Right lobe of liver (tissue), 6 donors: Measurements from ENCODE around the gene KAT6B. TPM values are rescaled to one million over a fixed set of nuclear protein-coding genes. Genes with fewer than 3 reads are reported as not detected.

ENCODE experiments used
- ATAC-seq, 4 donors: fragments of 200-7000 bp; cut with Tn5 transposase; one replicate each; pipeline ENCODE4 v1.9.1; 2020; ENCODE audit warnings: mild to moderate bottlenecking in 4 of 4, moderate library complexity in 4 of 4
- DNase-seq, 3 donors: peaks; one replicate each; pipeline ENCODE4 v3.0.0-alpha.2; 2020
- H3K27ac ChIP-seq, 3 donors: fragments of 200-600 bp; one replicate each; pipeline ENCODE4 v1.8.0; 2022
- H3K27me3 ChIP-seq, 2 donors: fragments of 200-600 bp; one replicate each; pipeline ENCODE4 v1.8.0; 2022
- H3K36me3 ChIP-seq, 4 donors: fragments of 200-600 bp; sonication (generic) in 1 of 4; one replicate each; pipeline versions ENCODE4 v1.5.1 to v1.8.0; 2017 to 2022; ENCODE audit warnings: control low read depth in 1 of 4
- H3K4me1 ChIP-seq, 4 donors: fragments of 200-600 bp; sonication (generic) in 1 of 4; one replicate each; pipeline versions ENCODE4 v1.5.1 to v1.8.0; 2017 to 2022; ENCODE audit warnings: control low read depth in 1 of 4
- H3K4me3 ChIP-seq, 3 donors: fragments of 200-600 bp; one replicate each; pipeline ENCODE4 v1.8.0; 2022
- H3K9me3 ChIP-seq, 4 donors: fragments of 200-600 bp; sonication (generic) in 1 of 4; one replicate each; pipeline versions ENCODE4 v1.5.1 to v1.8.0; 2017 to 2022; ENCODE audit warnings: control low read depth in 1 of 4
- CTCF ChIP-seq, 4 donors: fragments of 200-600 bp in 3 of 4; fragments of 450-650 bp in 1 of 4; IDR thresholded peaks; one replicate each; pipeline versions ENCODE4 v1.5.1 to v1.8.0; 2016 to 2022; ENCODE audit warnings: antibody characterized with exemption in 4 of 4, mild to moderate bottlenecking in 2 of 4
- POLR2A ChIP-seq: fragments of 450-650 bp; IDR thresholded peaks from one replicate; pipeline ENCODE4 v1.6.1; 2017; ENCODE audit warnings: antibody characterized with exemption, mild to moderate bottlenecking
- WGBS: methylation state at CpG from one replicate; pipeline ENCODE4 v1.1.6; 2018; ENCODE audit warnings: low coverage, low lambda C conversion rate; ENCODE audit not compliant: insufficient coverage; ENCODE audit errors: missing lambda C conversion rate; 5-methylcytosine and 5-hydroxymethylcytosine counted together
- intact Hi-C, 2 donors: fragments of 100-400 bp; cut with DNase I; formaldehyde crosslinking; loops; one replicate each; pipeline versions ENCODE4 v1.11.2 to v1.14.1; 2022
- total RNA-seq, 6 experiments: library from RNA; depleted of rRNA in 2 of 6; stranded (reverse); fragments of >200 nt in 2 of 6; fragmentation: NEBNext Ultra II Directional in 3 of 6; extraction: Animal tissue kit (Norgen Biotek cat#: 25700) in 3 of 6; gene quantifications; one replicate each; pipeline versions ENCODE4 v1.1.0 to v1.2.4, GENCODE V29; 2016 to 2023
- donor health status: DM: no; HTN: yes; CAD: no.
- donor health status: DM: no; HTN: no; CAD: no.
- donor health status: DM: no; HTN: no; CAD: no.
- donor health status: DM: no; HTN: yes; CAD: no.
- donor health status: DM: no; HTN: yes; CAD: no.

Gene KAT6B
- total RNA-seq, 6 experiments from 2014 or later = 9.2 to 17.1 (median 10.3) TPM

DNA sequence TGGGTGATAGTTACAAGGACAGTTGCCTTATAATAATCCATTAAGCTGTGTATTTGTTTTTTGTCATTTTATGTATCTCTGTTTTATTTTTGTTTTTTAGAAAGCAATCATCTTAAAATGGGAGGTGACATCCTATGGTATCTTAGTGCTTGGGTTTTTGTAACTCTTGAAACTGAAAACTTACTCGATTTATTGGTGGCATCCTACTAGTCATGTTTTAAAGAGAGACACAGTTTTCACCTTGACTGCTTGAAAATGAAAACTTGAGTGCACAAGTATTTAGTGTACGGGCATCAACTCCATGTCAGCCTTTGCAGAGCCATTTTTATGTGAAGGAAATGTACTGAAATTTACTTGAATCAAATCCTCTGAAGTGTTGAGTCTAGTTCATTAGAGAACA lies 181.2 kb downstream of the KAT6B start:
- H3K27ac ChIP-seq = no peak overlapping the region
- no peaks in the 10 kb centered on the region for H3K27me3 ChIP-seq
- 62% methylated on average over 2 of the region's 2 CpGs for WGBS
- no peaks in the 10 kb centered on the region for H3K9me3 ChIP-seq
- no peak overlapping the region for H3K4me3 ChIP-seq
- no peaks in the 10 kb centered on the region for H3K4me1 ChIP-seq
- TF ChIP-seq POLR2A = no peak
- no peak for TF ChIP-seq CTCF (IDR thresholded peaks at IDR 0.05)
- intact Hi-C loops = no loop called here
- H3K36me3 ChIP-seq = no peaks in the 10 kb centered on the region
- DNase-seq (no peak), ATAC-seq (no peak)

GRCh38 chr10:75008952-75009351 lies 182.6 kb downstream of the KAT6B start:
- 68% methylated on average over 1 of the region's 1 CpG for WGBS
- ATAC-seq = no peak
- no peaks in the 10 kb centered on the region for H3K27me3 ChIP-seq
- intact Hi-C loops = no loop called here
- H3K27ac ChIP-seq = no peak overlapping the region
- no peak for TF ChIP-seq CTCF (IDR thresholded peaks at IDR 0.05)
- no peak for TF ChIP-seq POLR2A
- DNase-seq = no peak
- no peaks in the 10 kb centered on the region for H3K36me3 ChIP-seq
- H3K4me1 ChIP-seq = peaks cover 0 to 5% (median 0%) of the 10 kb centered on the region in 4 donors
- no peak overlapping the region for H3K4me3 ChIP-seq
- H3K9me3 ChIP-seq = no peaks in the 10 kb centered on the region

DNA sequence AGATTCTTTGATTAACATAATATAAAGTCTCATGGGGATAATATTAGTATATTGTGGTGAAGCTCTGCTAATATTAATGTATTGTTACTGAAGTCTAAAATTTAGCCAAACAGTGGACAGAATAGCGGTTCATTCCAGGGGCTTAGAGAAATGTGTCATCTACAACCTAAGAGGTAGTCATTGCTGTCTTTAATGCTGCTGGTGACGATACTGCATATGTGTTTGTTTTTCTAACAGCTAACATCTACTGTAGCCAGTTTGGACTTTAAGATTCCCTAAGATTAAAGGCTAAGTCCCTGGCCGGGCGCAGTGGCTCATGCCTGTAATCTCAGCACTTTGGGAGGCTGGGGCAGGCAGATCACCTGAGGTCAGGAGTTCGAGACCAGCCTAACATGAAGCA lies 183.0 kb downstream of the KAT6B start:
- intact Hi-C loops = no loop called here
- Histone ChIP-seq H3K4me3 (no peak overlapping the region), H3K27me3 (no peaks in the 10 kb centered on the region), H3K27ac (no peak overlapping the region), H3K4me1 (peaks cover 0 to 8% (median 0%) of the 10 kb centered on the region in 4 donors), H3K36me3 (no peaks in the 10 kb centered on the region), H3K9me3 (no peaks in the 10 kb centered on the region)
- ATAC-seq = no peak
- 98% methylated on average over 5 of the region's 5 CpGs for WGBS
- DNase-seq = no peak
- TF ChIP-seq POLR2A (no peak), CTCF (IDR thresholded peaks at IDR 0.05) (no peak)

GRCh38 chr10:75010373-75010772 lies 184.0 kb downstream of the KAT6B start:
- Histone ChIP-seq H3K4me1 (peaks cover 0 to 8% (median 0%) of the 10 kb centered on the region in 4 donors), H3K36me3 (no peaks in the 10 kb centered on the region), H3K27ac (no peak overlapping the region), H3K4me3 (no peak overlapping the region), H3K9me3 (no peaks in the 10 kb centered on the region), H3K27me3 (no peaks in the 10 kb centered on the region)
- WGBS = 92% methylated on average over 1 of the region's 1 CpG
- TF ChIP-seq CTCF (IDR thresholded peaks at IDR 0.05) (no peak), POLR2A (no peak)
- no peak for DNase-seq
- intact Hi-C loops = no loop called here
- ATAC-seq = no peak

- Histone ChIP-seq H3K4me1 (peaks cover 0 to 8% (median 0%) of the 10 kb centered on the region in 4 donors), H3K27me3 (no peaks in the 10 kb centered on the region), H3K36me3 (no peaks in the 10 kb centered on the region), H3K27ac (no peak overlapping the region), H3K4me3 (no peak overlapping the region), H3K9me3 (no peaks in the 10 kb centered on the region)
- TF ChIP-seq POLR2A = no peak
- no peak for TF ChIP-seq CTCF (IDR thresholded peaks at IDR 0.05)
- ATAC-seq (no peak), DNase-seq (no peak)
- intact Hi-C loops = no loop called here
- 30% methylated on average over 1 of the region's 1 CpG for WGBS
These were observed 184.8 kb downstream of the KAT6B start for GRCh38 chr10:75011221-75011620.
